CD4-positive, alpha-beta T cell treated with Interleukin-15 for 4 hours (primary cell): Measurements from ENCODE around the gene MBNL3.

Experiments used
- DNase-seq: peaks from one replicate; pipeline ENCODE4 v3.0.0-alpha.2; 2020; ENCODE audit warnings: low spot score

Gene MBNL3

GRCh38 chrX:132488819-132489577 lies at the start of gene MBNL3:
Gene MBNL3, minus strand, starts transcription at chrX:132489038. Its CDS starts 49,427 bp downstream, at chrX:132439611.
- peak; percentile 64 for DNase-seq

GRCh38 chrX:132533409-132533808 lies 44.6 kb upstream of the MBNL3 start:
- no peak for DNase-seq

GRCh38 chrX:132532913-132533312 lies 44.1 kb upstream of the MBNL3 start:
- no peak for DNase-seq

- no peak for DNase-seq
These were observed 43.3 kb upstream of the MBNL3 start for GRCh38 chrX:132532097-132532496.

- no peak for DNase-seq
These were observed 32.0 kb upstream of the MBNL3 start for GRCh38 chrX:132520792-132521191.

- no peak for DNase-seq
These were observed 31.4 kb upstream of the MBNL3 start for GRCh38 chrX:132520213-132520612.

GRCh38 chrX:132518401-132518800 lies 29.6 kb upstream of the MBNL3 start:
- no peak for DNase-seq

GRCh38 chrX:132508834-132509233 lies 20.0 kb upstream of the MBNL3 start:
- no peak for DNase-seq

- DNase-seq, result no peak
These were observed 16.3 kb upstream of the MBNL3 start for GRCh38 chrX:132505116-132505515.

GRCh38 chrX:132504417-132504816 lies 15.6 kb upstream of the MBNL3 start:
- no peak for DNase-seq

GRCh38 chrX:132501606-132502005 lies 12.8 kb upstream of the MBNL3 start:
- no peak for DNase-seq

GRCh38 chrX:132497432-132497831 lies 8.6 kb upstream of the MBNL3 start:
- no peak for DNase-seq

- no peak for DNase-seq
These were observed 4.3 kb upstream of the MBNL3 start for GRCh38 chrX:132493095-132493494.

- peak; percentile 43 for DNase-seq
These were observed 2.4 kb upstream of the MBNL3 start for GRCh38 chrX:132491191-132491590.

GRCh38 chrX:132489578-132490419 lies 961 bp upstream of the MBNL3 start:
- DNase-seq, result peak; percentile 45

- peak; percentile 39 for DNase-seq
These were observed 595 bp downstream of the MBNL3 start for GRCh38 chrX:132488180-132488705.

- DNase-seq, result no peak
These were observed 2.1 kb downstream of the MBNL3 start for GRCh38 chrX:132486599-132487178.

GRCh38 chrX:132483951-132484350 lies 4.9 kb downstream of the MBNL3 start:
- DNase-seq, result no peak

- DNase-seq, result no peak
These were observed 5.3 kb downstream of the MBNL3 start for GRCh38 chrX:132483488-132483887.

GRCh38 chrX:132482632-132483031 lies 6.2 kb downstream of the MBNL3 start:
- DNase-seq, result no peak

- no peak for DNase-seq
These were observed 7.4 kb downstream of the MBNL3 start for GRCh38 chrX:132481449-132481848.

GRCh38 chrX:132480581-132481203 lies 8.1 kb downstream of the MBNL3 start:
- DNase-seq, result peak; percentile 46
